Pulmonary artery endothelial cell (primary cell): ENCODE measurements around the gene DNAJC28. TPM values are rescaled to one million over a fixed set of nuclear protein-coding genes. Genes with fewer than 3 reads are reported as not detected.
A peak's percentile ranks its signal among the peaks of the same experiment; 100 is the strongest.
"Not testable (repeated sequence)": the region's sequence is repeated elsewhere in the genome, so short reads cannot be mapped to it uniquely, and the experiment has no call there.

Experiments
- DNase-seq: peaks from one replicate; pipeline ENCODE4 v3.0.0-alpha.2; 2011; ENCODE audit warnings: low read depth, low spot score
- total RNA-seq: library from RNA; depleted of rRNA; stranded (reverse); fragments of >200 nt; gene quantifications from 2 replicates; pipeline ENCODE4 v1.2.3, GENCODE V29; 2014

Gene DNAJC28
- 0.79 and 1.2 TPM in 2 replicates for total RNA-seq

DNA sequence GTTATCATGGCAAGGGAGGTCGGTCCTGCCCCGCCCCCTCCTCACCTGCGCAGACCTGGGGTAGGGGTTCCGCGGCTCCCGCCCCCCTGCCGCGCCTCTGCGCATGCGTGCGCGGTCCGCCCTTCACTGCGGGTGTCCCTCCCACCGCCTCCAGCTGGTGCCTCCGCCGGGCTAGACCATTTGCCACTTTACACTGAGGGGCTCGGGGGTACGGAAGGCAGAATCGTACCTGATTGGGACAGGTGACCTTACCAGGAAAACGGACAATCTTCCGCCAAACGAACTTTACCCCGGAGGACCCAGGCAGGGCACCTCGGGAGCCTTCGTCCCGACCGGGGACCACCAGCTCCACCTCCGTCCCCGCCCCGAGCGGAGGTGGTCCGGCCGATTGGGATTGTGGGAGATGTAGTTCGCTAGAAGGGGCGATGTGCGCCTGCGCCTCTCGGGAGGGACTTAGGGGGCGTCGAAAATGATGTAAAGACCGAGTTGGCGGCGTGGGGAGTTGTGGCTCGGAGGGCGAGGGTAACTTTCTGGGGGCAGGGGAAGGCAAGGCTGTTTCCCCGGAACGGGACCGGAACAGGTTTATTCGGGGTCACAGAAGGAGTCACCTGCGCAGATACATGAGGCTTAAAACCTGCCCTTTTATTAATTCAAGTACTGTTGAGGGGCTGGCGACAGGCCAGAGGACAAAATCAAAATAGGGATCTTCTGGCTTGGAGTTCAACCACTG is at the start of gene DNAJC28:
Gene DNAJC28, minus strand, starts transcription at position 344 of the 730 bp plus-strand sequence. CDS start 2,323 bp downstream, outside the sequence.
- peak; percentile 71 for DNase-seq

DNA sequence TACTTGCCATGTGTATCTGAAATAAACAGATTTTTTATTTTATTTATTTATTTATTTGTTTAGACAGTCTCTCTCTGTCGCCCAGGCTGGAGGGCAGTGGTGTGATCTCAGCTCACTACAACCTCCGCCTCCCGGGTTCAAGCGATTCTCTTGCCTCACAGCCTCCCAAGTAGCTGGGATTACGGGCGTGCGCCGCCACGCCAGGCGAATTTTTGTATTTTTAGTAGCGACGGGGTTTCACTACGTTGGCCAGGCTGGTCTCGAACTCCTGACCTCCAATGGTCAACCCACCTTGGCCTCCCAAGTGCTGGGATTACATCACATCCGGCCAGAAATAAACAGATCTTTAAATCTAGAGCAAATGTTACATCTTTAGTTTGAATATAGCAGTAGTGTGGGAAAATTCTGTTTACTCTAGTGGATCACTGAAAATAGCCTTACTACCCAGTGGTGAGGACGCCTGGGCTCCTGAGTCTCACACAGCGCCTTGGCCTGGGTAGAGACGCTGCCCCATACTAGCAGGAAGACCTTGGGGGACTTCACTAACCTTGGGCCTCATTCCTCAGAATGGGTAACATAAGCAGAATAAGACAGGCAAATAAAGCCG is 49.7 kb upstream of the DNAJC28 start:
- DNase-seq, result no peak

- DNase-seq, result no peak
Observed at GRCh38 chr21:33540711-33541104, 49.2 kb upstream of the DNAJC28 start.

- no peak for DNase-seq
Observed at GRCh38 chr21:33539616-33540015, 48.1 kb upstream of the DNAJC28 start.

DNA sequence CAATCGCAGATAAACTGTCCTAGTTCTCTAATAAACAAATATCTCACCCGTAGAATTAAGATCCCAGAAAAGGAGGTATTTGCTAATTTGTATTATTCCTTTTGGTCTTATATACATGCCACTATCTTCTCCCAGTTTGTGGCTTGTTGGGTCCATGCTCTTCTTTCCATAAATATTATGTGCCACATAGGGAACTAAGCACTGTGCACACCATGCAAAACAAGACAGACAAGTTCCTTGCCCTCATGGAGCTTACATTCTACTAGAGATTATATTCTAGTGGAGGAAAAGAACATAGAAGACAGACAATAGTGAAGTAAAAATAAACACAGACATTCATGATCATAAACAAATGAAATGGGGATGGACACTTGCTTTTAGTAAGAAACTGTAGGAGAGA is 45.7 kb upstream of the DNAJC28 start:
- DNase-seq, result no peak

DNA sequence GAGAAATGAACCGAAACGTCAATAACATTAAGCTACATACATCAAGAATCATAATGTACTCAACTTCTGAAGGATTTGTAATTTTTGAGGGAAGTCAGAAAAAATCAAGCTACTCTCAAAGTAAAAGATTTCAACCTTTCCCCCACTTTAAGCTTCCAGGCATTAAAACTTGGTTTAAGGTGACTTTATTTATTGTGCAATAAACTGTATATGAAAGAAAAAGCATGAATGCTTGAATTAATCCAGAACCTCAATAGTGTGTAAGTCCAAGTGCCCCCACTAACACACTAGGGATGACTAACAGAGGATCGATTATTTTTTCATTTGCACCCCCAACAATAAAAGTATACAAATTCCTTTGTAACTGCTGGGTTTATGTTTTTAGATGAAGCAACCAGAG is 39.5 kb upstream of the DNAJC28 start:
- no peak for DNase-seq

DNA sequence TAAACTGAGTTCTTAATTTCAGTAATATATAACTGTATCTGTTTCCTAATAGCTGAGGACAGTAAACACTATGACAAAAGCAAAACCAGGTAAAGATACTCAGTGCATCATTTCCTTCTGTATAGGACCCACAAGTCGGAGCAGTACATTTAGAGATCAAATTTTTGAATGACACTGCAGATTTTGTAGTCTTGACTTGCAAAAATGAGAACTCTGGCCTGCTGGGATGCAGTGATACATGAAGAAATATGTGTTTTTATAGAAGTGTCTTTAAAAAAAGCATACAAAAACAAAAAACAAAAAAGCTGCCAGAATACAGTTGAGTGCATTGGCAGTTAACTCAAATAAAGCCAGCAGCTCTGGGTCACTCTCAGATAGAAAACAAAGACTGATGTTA is 31.4 kb upstream of the DNAJC28 start:
- no peak for DNase-seq

DNA sequence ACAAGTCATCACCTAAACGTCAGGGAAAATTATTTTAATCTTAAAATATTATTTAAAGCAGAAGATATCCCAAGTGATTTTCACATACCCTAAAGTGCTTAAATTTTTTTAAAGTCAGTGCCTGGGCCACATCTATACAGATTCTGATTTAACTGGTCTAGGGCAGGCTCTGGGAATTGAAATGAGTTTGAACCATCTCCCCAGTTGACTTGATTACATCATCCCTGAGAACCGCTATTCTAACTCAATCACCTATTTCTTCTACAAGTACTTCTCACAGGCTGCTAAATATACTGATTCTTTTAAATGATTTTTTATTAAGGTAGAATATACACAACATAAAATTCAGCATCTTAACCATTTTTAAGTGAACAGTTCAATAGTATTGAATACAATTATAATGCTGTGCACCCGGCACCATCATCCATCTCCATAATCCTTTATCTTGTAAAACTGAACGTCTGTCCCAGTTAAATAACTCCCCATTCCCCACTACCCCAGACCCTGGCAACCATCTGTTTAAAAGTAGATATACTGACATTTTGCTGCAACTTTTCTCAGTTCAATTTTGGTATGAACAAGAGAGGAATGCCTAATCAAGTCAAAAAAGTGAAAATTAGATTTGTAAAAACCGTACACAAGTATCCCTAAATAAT is 30.9 kb upstream of the DNAJC28 start:
- DNase-seq, result no peak

- no peak for DNase-seq
Observed at GRCh38 chr21:33518899-33519298, 27.4 kb upstream of the DNAJC28 start.

GRCh38 chr21:33514229-33514628 is 22.7 kb upstream of the DNAJC28 start:
- DNase-seq, result no peak

GRCh38 chr21:33512481-33512880 is 21.0 kb upstream of the DNAJC28 start:
- DNase-seq, result no peak

- no peak for DNase-seq
Observed at GRCh38 chr21:33511639-33512038, 20.1 kb upstream of the DNAJC28 start.

DNA sequence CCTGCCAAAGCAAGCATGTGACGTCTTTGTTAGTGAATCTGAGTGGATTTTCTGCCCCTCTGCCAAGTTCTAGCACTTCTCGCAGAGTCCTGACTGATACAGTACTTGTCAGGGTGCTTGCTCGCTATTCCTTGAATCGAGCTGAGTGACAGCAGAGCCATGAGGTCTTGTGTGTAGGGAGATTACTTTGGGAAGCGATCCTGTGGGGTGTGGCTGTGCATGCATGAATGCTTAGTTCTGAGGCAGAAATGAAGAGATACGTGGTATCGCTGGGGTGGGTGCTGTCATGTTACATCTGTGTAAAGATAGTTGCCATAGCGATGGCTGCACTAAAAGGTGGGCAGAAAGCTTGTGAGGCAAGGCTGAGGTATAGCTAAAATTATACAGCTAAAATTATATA is 19.3 kb upstream of the DNAJC28 start:
- no peak for DNase-seq

DNA sequence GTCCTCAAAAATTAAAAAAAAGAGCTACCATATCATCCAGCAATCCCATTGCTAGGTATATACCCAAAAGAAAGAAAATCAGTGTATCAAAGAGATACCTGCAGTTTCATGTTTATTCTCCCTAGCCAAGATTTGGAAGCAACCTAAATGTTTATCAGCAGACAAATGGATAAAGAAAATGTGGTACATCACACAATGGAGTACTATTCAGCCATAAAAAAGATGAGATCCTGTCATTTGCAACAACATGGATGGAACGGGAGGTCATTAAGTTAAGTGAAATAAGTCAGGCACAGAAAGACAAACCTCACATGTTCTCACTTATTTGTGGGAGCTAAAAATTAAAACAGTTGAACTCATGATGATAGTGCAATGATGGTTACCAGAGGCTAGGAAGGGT is 15.5 kb upstream of the DNAJC28 start:
- DNase-seq, result not testable (repeated sequence)

GRCh38 chr21:33505833-33506232 is 14.3 kb upstream of the DNAJC28 start:
- no peak for DNase-seq

- DNase-seq, result no peak
Observed at GRCh38 chr21:33496345-33496744, 4.8 kb upstream of the DNAJC28 start.

GRCh38 chr21:33495743-33496142 is 4.2 kb upstream of the DNAJC28 start:
- no peak for DNase-seq

GRCh38 chr21:33493756-33494155 is 2.2 kb upstream of the DNAJC28 start:
- DNase-seq, result no peak

DNA sequence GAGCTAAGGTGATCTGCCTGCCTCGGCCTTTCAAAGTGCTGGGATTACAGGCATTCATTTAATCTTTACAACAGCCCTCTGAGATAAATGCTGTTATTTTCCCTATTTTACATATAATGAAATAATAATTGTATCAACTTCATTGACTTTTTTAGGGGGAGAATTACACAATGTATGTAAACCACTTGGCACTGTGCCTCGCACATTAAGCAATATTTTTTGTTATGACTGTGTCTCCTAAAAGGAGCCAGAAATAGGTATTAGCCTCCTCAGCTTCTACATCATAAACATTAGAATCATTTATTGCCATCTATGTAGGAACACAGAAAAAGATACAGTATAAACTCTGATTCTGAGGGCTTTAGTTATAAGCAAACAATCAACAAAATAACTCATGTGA is 1.1 kb upstream of the DNAJC28 start:
- DNase-seq, result no peak

- no peak for DNase-seq
Observed at GRCh38 chr21:33490991-33491372, 534 bp downstream of the DNAJC28 start.

DNA sequence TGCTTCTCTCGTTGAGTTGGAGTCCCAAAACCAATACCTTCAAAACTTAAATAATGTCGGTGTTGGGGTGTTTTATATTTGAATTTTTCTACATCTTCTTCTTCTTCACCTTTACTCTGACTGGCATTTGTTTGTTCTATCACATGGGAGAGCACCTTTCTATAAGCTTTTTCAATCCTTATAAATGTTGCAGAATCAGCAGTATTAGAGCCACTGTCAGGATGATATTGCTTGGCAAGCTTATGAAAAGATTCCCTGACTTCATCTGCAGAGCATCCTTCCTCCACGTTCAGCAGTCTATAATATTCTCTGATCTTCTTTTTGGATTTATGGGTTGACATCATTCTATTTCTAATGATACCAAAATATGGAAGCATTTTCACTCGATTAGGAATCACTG is 2.6 kb downstream of the DNAJC28 start:
- DNase-seq, result no peak

DNA sequence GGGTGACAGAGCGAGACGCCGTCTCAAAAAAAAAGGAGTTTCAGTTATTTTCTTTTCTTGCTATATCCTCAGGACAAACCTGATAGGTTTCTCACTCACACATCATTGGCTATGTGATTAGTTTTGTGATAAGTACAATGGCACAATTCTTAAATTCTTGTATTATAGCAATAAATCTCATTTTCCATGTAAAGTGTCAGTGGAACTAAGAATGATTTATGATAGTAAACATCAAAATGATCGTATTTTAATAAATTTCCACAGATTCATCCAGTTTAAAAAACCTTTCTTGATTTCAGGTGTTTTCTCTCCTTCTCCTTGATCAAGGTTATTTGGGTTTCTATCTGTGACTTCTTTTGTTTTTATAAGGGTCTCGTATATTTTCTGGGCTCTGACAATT is 3.5 kb downstream of the DNAJC28 start:
- no peak for DNase-seq
